Effector memory CD4-positive, alpha-beta T cell (primary cell): Measurements from ENCODE around the gene CADM4.
A peak's percentile ranks its signal among the peaks of the same experiment; 100 is the strongest.
"Not testable (repeated sequence)": the region's sequence is repeated elsewhere in the genome, so short reads cannot be mapped to it uniquely, and the experiment has no call there.

Experiments used
- DNase-seq, 3 donors: peaks; one replicate each; pipeline ENCODE4 v3.0.0-alpha.2; 2020
- H3K27ac ChIP-seq: 2 replicates; pipeline ENCODE4 v1.7.0; 2013; ENCODE audit warnings: mild to moderate bottlenecking, low read length, moderate library complexity; ENCODE audit not compliant: insufficient read depth, poor library complexity, severe bottlenecking
- H3K27me3 ChIP-seq: replicated peaks from 2 replicates; pipeline ENCODE4 v1.7.0; 2013; ENCODE audit warnings: mild to moderate bottlenecking, low read length; ENCODE audit not compliant: insufficient read depth, control insufficient read depth, poor library complexity, severe bottlenecking
- H3K36me3 ChIP-seq: 2 replicates; pipeline ENCODE4 v1.7.0; 2013; ENCODE audit warnings: mild to moderate bottlenecking, low read length, moderate library complexity; ENCODE audit not compliant: control insufficient read depth, insufficient read depth
- H3K4me1 ChIP-seq: 2 replicates; pipeline ENCODE4 v1.7.0; 2013; ENCODE audit warnings: low read length, mild to moderate bottlenecking; ENCODE audit not compliant: control insufficient read depth, insufficient read depth, poor library complexity, severe bottlenecking
- H3K4me3 ChIP-seq: 2 replicates; pipeline ENCODE4 v1.7.0; 2013; ENCODE audit warnings: low read length, low read depth, mild to moderate bottlenecking; ENCODE audit not compliant: insufficient read depth, poor library complexity, severe bottlenecking
- H3K9me3 ChIP-seq: 2 replicates; pipeline ENCODE4 v1.7.0; 2013; ENCODE audit warnings: mild to moderate bottlenecking, low read length, moderate library complexity; ENCODE audit not compliant: control insufficient read depth
- total RNA-seq, 3 donors: gene quantifications; one replicate each; lab custom pipeline; 2026; lab: John Stamatoyannopoulos, UW

Gene CADM4
- 0.09 to 0.39 (median 0.17) reads per million in 3 donors for total RNA-seq

- Histone ChIP-seq H3K4me1 (peaks cover 5% of the 10 kb centered on the region), H3K4me3 (peak within 1 kb of the TSS; percentile 69), H3K27me3 (peaks cover 2% of the 10 kb centered on the region), H3K27ac (no peak within 1 kb of the TSS), H3K36me3 (no peaks in the 10 kb centered on the region), H3K9me3 (no peaks in the 10 kb centered on the region)
- DNase-seq: peak; percentile 27 to 44 (median 44)
Measured at GRCh38 chr19:43639519-43640423, at the start of gene CADM4. Gene CADM4, minus strand, starts transcription at chr19:43639850. Its CDS starts 60 bp downstream, at chr19:43639790.

GRCh38 chr19:43688059-43688701 is 48.5 kb upstream of the CADM4 start:
- H3K4me1 ChIP-seq: no peaks in the 10 kb centered on the region
- H3K27me3 ChIP-seq: no peaks in the 10 kb centered on the region

GRCh38 chr19:43687660-43687997 is 48.0 kb upstream of the CADM4 start:
- Histone ChIP-seq H3K4me3 (no peak overlapping the region), H3K27me3 (no peaks in the 10 kb centered on the region), H3K27ac (no peak overlapping the region), H3K36me3 (no peaks in the 10 kb centered on the region), H3K9me3 (peaks cover 8% of the 10 kb centered on the region), H3K4me1 (no peaks in the 10 kb centered on the region)
- no peak for DNase-seq

More at GRCh38 chr19:43688059-43688701, 48.5 kb upstream of the CADM4 start:
- Histone ChIP-seq H3K9me3 (peaks cover 12% of the 10 kb centered on the region), H3K4me3 (no peak overlapping the region), H3K36me3 (no peaks in the 10 kb centered on the region), H3K27ac (no peak overlapping the region)
- no peak for DNase-seq

GRCh38 chr19:43684326-43684725 is 44.7 kb upstream of the CADM4 start:
- H3K4me3 ChIP-seq: no peak overlapping the region
- H3K27me3 ChIP-seq: no peaks in the 10 kb centered on the region
- H3K9me3 ChIP-seq: no peaks in the 10 kb centered on the region
- no peaks in the 10 kb centered on the region for H3K36me3 ChIP-seq
- H3K27ac ChIP-seq: no peak overlapping the region
- H3K4me1 ChIP-seq: no peaks in the 10 kb centered on the region
- DNase-seq: no peak

- DNase-seq: no peak
- H3K4me3 ChIP-seq: no peak overlapping the region
- H3K27me3 ChIP-seq: no peaks in the 10 kb centered on the region
- H3K4me1 ChIP-seq: no peaks in the 10 kb centered on the region
- H3K36me3 ChIP-seq: no peaks in the 10 kb centered on the region
- no peak overlapping the region for H3K27ac ChIP-seq
- no peaks in the 10 kb centered on the region for H3K9me3 ChIP-seq
Measured at GRCh38 chr19:43683905-43684304, 44.3 kb upstream of the CADM4 start.

- H3K27ac ChIP-seq: no peak overlapping the region
- H3K4me1 ChIP-seq: no peaks in the 10 kb centered on the region
- H3K27me3 ChIP-seq: no peaks in the 10 kb centered on the region
- H3K9me3 ChIP-seq: no peaks in the 10 kb centered on the region
- no peak for DNase-seq
- no peak overlapping the region for H3K4me3 ChIP-seq
- no peaks in the 10 kb centered on the region for H3K36me3 ChIP-seq
Measured at GRCh38 chr19:43682824-43683661, 43.4 kb upstream of the CADM4 start.

GRCh38 chr19:43682269-43682668 is 42.6 kb upstream of the CADM4 start:
- not testable (repeated sequence) for DNase-seq, H3K36me3 ChIP-seq, H3K9me3 ChIP-seq, H3K4me3 ChIP-seq, H3K27me3 ChIP-seq, H3K27ac ChIP-seq, H3K4me1 ChIP-seq

GRCh38 chr19:43681821-43682220 is 42.2 kb upstream of the CADM4 start:
- no peak overlapping the region for H3K27ac ChIP-seq

GRCh38 chr19:43678512-43679261 is 39.0 kb upstream of the CADM4 start:
- no peak for DNase-seq
- H3K27ac ChIP-seq: no peak overlapping the region
- no peaks in the 10 kb centered on the region for H3K9me3 ChIP-seq
- no peaks in the 10 kb centered on the region for H3K4me1 ChIP-seq
- no peaks in the 10 kb centered on the region for H3K27me3 ChIP-seq
- H3K36me3 ChIP-seq: no peaks in the 10 kb centered on the region
- H3K4me3 ChIP-seq: no peak overlapping the region

More at GRCh38 chr19:43681821-43682220, 42.2 kb upstream of the CADM4 start:
- H3K4me3 ChIP-seq: no peak overlapping the region
- no peak for DNase-seq
- no peaks in the 10 kb centered on the region for H3K27me3 ChIP-seq
- H3K9me3 ChIP-seq: no peaks in the 10 kb centered on the region
- no peaks in the 10 kb centered on the region for H3K4me1 ChIP-seq
- H3K36me3 ChIP-seq: no peaks in the 10 kb centered on the region
